ENCODE data around the gene SLC16A8. TPM values are rescaled to one million over a fixed set of nuclear protein-coding genes. Genes with fewer than 3 reads are reported as not detected.

SLC16A8 gene
- total and polyA plus RNA-seq, 2 of the 13 experiments (the other 11 are each of a cell fraction or from before 2014, with no cell fraction given): not detected

DNA sequence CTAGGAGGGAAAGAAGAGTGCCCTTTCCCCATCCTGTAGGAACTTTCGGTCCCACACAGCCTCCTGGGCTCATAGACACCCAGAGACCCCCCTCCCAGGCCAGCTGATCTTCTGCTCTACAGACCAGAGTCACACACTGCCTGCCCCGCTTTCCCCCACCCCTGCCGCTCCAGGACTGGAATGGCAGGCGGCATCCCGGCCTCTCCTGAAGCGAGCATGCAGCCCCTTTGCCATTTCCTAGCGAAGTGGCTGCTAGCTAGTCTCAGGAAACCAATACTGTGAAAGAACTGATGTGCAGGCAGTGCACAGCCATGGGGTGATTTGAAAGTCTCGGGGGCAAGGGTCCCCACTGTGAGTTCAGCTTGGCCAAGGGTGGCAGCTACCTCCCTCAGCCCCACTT, 18.4 kb downstream of the SLC16A8 start:
- no peak overlapping the region for H3K4me3 ChIP-seq (replicated peaks in 1 of 3; ENCODE audit: insufficient read depth in 1 of 3, low read depth in 2 of 3, low read length in 3 of 3)
- no peak overlapping the region for H2AFZ ChIP-seq (ENCODE audit: low read length)
- DNase-seq (ENCODE audit: low spot score) (no peak), ATAC-seq (no peak), FAIRE-seq (no peak)
- no peak overlapping the region for H3K9ac ChIP-seq (ENCODE audit: insufficient read depth, low read depth, low read length)
- H3K4me2 ChIP-seq (ENCODE audit: low read depth, low read length): no peak overlapping the region
- in situ Hi-C loops (cut with HindIII; ENCODE audit: extremely low pct_ligation_motif_present, low pct_unique_long_range_greater_than_20kb): no loop called here
- no peaks in the 10 kb centered on the region for H3K9me3 ChIP-seq (ENCODE audit: low read length)
- no peak for TF ChIP-seq TFDP1 (CRISPR knock-in tag; IDR thresholded peaks at IDR 0.05; ENCODE audit: borderline replicate concordance)
- no peak for TF ChIP-seq NFATC3 (CRISPR knock-in tag; IDR thresholded peaks at IDR 0.05)
- TF ChIP-seq, protein P1, sequence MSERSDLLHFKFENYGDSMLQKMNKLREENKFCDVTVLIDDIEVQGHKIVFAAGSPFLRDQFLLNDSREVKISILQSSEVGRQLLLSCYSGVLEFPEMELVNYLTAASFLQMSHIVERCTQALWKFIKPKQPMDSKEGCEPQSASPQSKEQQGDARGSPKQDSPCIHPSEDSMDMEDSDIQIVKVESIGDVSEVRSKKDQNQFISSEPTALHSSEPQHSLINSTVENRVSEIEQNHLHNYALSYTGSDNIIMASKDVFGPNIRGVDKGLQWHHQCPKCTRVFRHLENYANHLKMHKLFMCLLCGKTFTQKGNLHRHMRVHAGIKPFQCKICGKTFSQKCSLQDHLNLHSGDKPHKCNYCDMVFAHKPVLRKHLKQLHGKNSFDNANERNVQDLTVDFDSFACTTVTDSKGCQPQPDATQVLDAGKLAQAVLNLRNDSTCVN (CRISPR knock-in tag; IDR thresholded peaks at IDR 0.05; ENCODE audit: borderline replicate concordance): no peak
- no peak for TF ChIP-seq NFRKB (IDR thresholded peaks at IDR 0.05)
- TF ChIP-seq, protein P2, sequence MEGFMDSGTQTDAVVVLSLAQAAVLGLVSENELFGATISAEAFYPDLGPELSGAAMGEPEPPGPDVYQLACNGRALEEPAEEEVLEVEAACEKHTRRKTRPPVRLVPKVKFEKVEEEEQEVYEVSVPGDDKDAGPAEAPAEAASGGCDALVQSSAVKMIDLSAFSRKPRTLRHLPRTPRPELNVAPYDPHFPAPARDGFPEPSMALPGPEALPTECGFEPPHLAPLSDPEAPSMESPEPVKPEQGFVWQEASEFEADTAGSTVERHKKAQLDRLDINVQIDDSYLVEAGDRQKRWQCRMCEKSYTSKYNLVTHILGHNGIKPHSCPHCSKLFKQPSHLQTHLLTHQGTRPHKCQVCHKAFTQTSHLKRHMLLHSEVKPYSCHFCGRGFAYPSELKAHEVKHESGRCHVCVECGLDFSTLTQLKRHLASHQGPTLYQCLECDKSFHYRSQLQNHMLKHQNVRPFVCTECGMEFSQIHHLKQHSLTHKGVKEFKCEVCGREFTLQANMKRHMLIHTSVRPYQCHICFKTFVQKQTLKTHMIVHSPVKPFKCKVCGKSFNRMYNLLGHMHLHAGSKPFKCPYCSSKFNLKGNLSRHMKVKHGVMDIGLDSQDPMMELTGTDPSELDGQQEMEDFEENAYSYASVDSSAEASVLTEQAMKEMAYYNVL (CRISPR knock-in tag; IDR thresholded peaks at IDR 0.05; ENCODE audit: borderline replicate concordance): no peak
- TF ChIP-seq ZBTB21 (CRISPR knock-in tag; IDR thresholded peaks at IDR 0.05): no peak
- no peak for TF ChIP-seq ZFAT (CRISPR knock-in tag; conservative IDR thresholded peaks at IDR 0.05)
- TF ChIP-seq ZMYM2 (CRISPR knock-in tag; IDR thresholded peaks at IDR 0.05): no peak
- TF ChIP-seq ZKSCAN8 (CRISPR knock-in tag; IDR thresholded peaks at IDR 0.05; ENCODE audit: borderline replicate concordance): no peak
- no peak for TF ChIP-seq ZNF564 (CRISPR knock-in tag; IDR thresholded peaks at IDR 0.05)
- no peak for TF ChIP-seq DMAP1 (CRISPR knock-in tag; IDR thresholded peaks at IDR 0.05)
- TF ChIP-seq TP53 (CRISPR knock-in tag; conservative IDR thresholded peaks at IDR 0.05): no peak
- TF ChIP-seq ZNF513 (CRISPR knock-in tag; conservative IDR thresholded peaks at IDR 0.05): no peak
- TF ChIP-seq ZNF256 (CRISPR knock-in tag; conservative IDR thresholded peaks at IDR 0.05): no peak
- TF ChIP-seq, protein P3, sequence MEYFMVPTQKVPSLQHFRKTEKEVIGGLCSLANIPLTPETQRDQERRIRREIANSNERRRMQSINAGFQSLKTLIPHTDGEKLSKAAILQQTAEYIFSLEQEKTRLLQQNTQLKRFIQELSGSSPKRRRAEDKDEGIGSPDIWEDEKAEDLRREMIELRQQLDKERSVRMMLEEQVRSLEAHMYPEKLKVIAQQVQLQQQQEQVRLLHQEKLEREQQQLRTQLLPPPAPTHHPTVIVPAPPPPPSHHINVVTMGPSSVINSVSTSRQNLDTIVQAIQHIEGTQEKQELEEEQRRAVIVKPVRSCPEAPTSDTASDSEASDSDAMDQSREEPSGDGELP (IDR thresholded peaks at IDR 0.05; ENCODE audit: borderline replicate concordance, low read depth): no peak
- TF ChIP-seq ZSCAN20 (CRISPR knock-in tag; IDR thresholded peaks at IDR 0.05; ENCODE audit: borderline replicate concordance): no peak
- no peak for TF ChIP-seq ZNF83 (CRISPR knock-in tag; IDR thresholded peaks at IDR 0.05; ENCODE audit: borderline replicate concordance)
- intact Hi-C loops (cut with micrococcal nuclease; ENCODE audit: unreplicated experiment): no loop called here
- no peak overlapping the region for H3K27ac ChIP-seq (ENCODE audit: extremely low read length, insufficient read depth, low read length)
- no peaks in the 10 kb centered on the region for H3K79me2 ChIP-seq (ENCODE audit: insufficient read depth, low read length)
- peaks cover 19 to 41% of the 10 kb centered on the region in 2 experiments; a peak in 4 of 5 replicates for H3K36me3 ChIP-seq (replicated peaks in 1 of 2; ENCODE audit: control insufficient read depth in 1 of 2, insufficient read depth in 2 of 2, low read length in 2 of 2)
- 100% methylated on average over 1 of the region's 8 CpGs for WGBS (ENCODE audit: low lambda C conversion rate)
- 0 out of 2 replicates have a peak, but pooled peaks cover 5% of the 10 kb centered on the region for H3K4me1 ChIP-seq (ENCODE audit: insufficient read depth, low read length)
- ChIA-PET POLR2A (no interaction called here), CTCF (ENCODE audit: low intra/inter-chr PET ratio, low total read pairs) (no interaction called here)
- H4K20me1 ChIP-seq (ENCODE audit: insufficient read depth, low read length): no peaks in the 10 kb centered on the region
- no TSS peak for BruUV-seq (replicated peaks)
- H3K27me3 ChIP-seq (ENCODE audit: control insufficient read depth in 1 of 2, insufficient read depth in 2 of 2, low read length in 2 of 2): no peaks in the 10 kb centered on the region
